Cardiac muscle cell (in vitro differentiated cells and primary cell): ENCODE data around the gene CILP. TPM values are rescaled to one million over a fixed set of nuclear protein-coding genes. Genes with fewer than 3 reads are reported as not detected.

ENCODE experiments used
- DNase-seq, 2 donors: peaks; one replicate each; pipeline versions ENCODE4 v3.0.0 to v3.0.0-alpha.2; 2010 to 2017; ENCODE audit warnings: low read depth in 1 of 2, low spot score in 1 of 2
- H3K27ac ChIP-seq: fragments of 200-600 bp; sonication (generic); 2 replicates; pipeline ENCODE4 v1.5.1; 2016
- H3K27me3 ChIP-seq: fragments of 200-600 bp; sonication (generic); 2 replicates; pipeline ENCODE4 v1.6.0; 2016; ENCODE audit warnings: control low read depth
- H3K36me3 ChIP-seq: fragments of 200-600 bp; sonication (generic); 2 replicates; pipeline ENCODE4 v1.5.1; 2016; ENCODE audit warnings: control low read depth
- H3K4me1 ChIP-seq: fragments of 200-600 bp; sonication (generic); 2 replicates; pipeline ENCODE4 v1.8.1; 2017; ENCODE audit warnings: low read depth, mild to moderate bottlenecking, mixed run types
- H3K4me3 ChIP-seq: fragments of 200-600 bp; sonication (generic); 2 replicates; pipeline ENCODE4 v1.5.1; 2016; ENCODE audit warnings: mild to moderate bottlenecking
- H3K9me3 ChIP-seq: fragments of 200-600 bp; sonication (generic); 2 replicates; pipeline ENCODE4 v1.5.1; 2017; ENCODE audit warnings: low read depth, mild to moderate bottlenecking, control low read depth
- polyA plus RNA-seq: library from polyadenylated mRNA; unstranded; fragments of >200 nt; fragmentation: Nextera tagmentation; extraction: Ambion mirVana; gene quantifications from 2 replicates; pipeline ENCODE4 v1.2.1, GENCODE V29; 2016
- total RNA-seq: library from RNA; depleted of rRNA; stranded (reverse); fragments of >200 nt; gene quantifications from 2 replicates; pipeline ENCODE4 v1.2.3, GENCODE V29; 2016
- TF ChIP-seq, protein P1 (sequence below): IDR thresholded peaks from 2 replicates; pipeline ENCODE4 v1.5.1; 2012; ENCODE audit warnings: low read depth, mild to moderate bottlenecking, low read length

CILP gene
- total and polyA plus RNA-seq, 2 experiments from 2014 or later = 0.50 to 1.0 TPM

DNA sequence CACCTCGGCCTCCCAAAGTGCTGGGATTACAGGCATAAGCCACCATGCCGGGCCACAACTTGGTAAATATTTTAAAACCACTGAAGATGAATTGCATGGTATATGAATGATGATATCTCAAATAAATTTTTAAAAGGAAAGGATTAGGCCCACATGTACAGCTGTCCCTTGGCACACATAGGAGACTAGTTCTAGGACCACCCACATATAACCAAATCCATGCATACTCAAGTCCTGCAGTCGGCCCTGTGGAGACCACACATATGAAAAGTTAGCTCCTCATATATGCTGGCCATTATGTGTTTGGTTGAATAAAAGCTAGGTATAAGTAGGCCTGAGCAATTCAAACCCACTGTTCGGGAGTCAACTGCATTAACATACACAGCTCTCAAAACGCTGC lies 36.8 kb downstream of the CILP start:
- H3K27me3 ChIP-seq = no peaks in the 10 kb centered on the region
- no peaks in the 10 kb centered on the region for H3K4me1 ChIP-seq
- H3K36me3 ChIP-seq = peaks cover 63% of the 10 kb centered on the region
- H3K4me3 ChIP-seq = no peak overlapping the region
- no peaks in the 10 kb centered on the region for H3K9me3 ChIP-seq
- no peak for DNase-seq
- no peak overlapping the region for H3K27ac ChIP-seq
- TF ChIP-seq, protein P1, sequence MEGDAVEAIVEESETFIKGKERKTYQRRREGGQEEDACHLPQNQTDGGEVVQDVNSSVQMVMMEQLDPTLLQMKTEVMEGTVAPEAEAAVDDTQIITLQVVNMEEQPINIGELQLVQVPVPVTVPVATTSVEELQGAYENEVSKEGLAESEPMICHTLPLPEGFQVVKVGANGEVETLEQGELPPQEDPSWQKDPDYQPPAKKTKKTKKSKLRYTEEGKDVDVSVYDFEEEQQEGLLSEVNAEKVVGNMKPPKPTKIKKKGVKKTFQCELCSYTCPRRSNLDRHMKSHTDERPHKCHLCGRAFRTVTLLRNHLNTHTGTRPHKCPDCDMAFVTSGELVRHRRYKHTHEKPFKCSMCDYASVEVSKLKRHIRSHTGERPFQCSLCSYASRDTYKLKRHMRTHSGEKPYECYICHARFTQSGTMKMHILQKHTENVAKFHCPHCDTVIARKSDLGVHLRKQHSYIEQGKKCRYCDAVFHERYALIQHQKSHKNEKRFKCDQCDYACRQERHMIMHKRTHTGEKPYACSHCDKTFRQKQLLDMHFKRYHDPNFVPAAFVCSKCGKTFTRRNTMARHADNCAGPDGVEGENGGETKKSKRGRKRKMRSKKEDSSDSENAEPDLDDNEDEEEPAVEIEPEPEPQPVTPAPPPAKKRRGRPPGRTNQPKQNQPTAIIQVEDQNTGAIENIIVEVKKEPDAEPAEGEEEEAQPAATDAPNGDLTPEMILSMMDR = no peak

DNA sequence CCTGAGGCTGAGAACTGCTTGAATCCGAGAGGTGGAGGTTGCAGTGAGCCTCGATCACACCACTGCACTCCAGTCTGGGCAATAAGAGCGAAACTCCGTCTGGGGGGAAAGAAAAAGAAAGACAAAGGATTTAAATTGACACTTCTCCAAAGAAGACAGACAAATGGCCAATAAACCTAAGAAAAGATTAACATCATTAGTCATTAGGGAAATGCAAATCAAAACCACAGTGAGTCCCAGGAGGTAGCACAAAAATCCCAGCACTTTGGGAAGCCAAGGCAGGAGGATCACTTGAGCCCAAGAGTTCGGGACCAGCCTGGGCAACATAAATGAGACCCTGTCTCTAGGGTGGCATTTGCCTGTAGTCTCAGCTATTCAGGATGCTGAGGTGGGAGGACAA lies 38.7 kb downstream of the CILP start:
- H3K36me3 ChIP-seq = peaks cover 48% of the 10 kb centered on the region
- no peak overlapping the region for H3K4me3 ChIP-seq
- no peak for DNase-seq
- no peaks in the 10 kb centered on the region for H3K27me3 ChIP-seq
- TF ChIP-seq, protein P1 = no peak
- no peaks in the 10 kb centered on the region for H3K4me1 ChIP-seq
- no peak overlapping the region for H3K27ac ChIP-seq
- H3K9me3 ChIP-seq = no peaks in the 10 kb centered on the region

DNA sequence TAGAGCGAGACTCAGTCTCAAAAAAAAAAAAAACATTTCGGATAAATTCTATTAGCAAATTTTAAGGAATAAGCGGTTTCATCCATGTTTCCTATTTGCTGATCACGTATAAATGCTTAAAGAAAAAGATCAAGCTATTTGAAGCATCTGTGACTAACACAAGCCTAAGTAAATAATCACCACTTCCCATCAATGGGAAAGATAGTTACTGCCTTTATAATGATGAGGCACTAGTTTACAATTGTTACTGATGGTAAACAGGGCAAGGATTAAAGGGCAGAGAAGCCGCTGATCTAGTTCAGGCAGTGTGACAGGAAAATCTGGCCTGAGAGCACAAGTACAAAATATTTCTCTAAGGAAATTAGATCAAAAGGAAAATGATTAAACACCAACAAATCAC lies 39.8 kb downstream of the CILP start:
- Histone ChIP-seq H3K4me3 (no peak overlapping the region), H3K36me3 (peaks cover 44% of the 10 kb centered on the region), H3K27ac (no peak overlapping the region), H3K27me3 (no peaks in the 10 kb centered on the region), H3K9me3 (no peaks in the 10 kb centered on the region), H3K4me1 (no peaks in the 10 kb centered on the region)
- DNase-seq = no peak
- TF ChIP-seq, protein P1 = no peak

DNA sequence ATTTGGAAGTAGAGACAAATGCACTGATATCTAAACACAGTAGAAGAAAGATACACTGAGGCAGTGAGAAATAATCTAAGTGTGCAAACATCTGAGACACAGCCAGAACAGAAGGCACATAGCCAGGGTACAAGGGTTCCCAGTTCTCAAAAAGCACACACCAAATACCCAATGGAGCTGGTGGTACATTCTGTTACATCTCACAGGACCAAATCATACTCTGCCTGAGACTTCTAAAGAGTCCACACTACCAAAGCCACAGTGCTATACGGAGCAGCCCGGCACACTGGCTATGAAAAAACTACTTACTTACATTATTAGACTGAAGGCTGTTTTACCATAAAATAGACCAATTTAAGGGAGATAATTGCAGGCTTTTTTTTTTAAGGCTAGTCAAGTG lies 45.4 kb downstream of the CILP start:
- TF ChIP-seq, protein P1 = no peak
- Histone ChIP-seq H3K4me3 (no peak overlapping the region), H3K4me1 (no peaks in the 10 kb centered on the region), H3K9me3 (no peaks in the 10 kb centered on the region), H3K27me3 (no peaks in the 10 kb centered on the region), H3K27ac (no peak overlapping the region), H3K36me3 (peaks cover 48% of the 10 kb centered on the region)
- DNase-seq = no peak

DNA sequence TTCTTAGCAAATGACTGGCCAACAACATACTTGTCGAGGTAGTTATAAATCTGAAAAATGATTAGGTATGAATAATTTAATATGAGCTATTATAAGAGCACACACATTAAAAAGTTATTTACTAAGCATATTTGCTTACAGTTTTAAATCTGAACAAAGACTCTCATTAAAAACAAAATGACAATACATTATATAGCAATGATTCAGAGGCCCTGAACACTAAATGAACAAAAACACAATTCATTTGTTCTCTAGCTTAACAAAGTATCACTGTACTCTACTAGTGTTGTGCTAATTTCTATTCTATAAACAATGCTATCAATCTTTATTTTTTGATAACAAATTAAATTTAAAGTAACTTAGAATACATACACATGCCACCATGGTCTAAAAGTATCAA lies 47.1 kb downstream of the CILP start:
- Histone ChIP-seq H3K4me3 (no peak overlapping the region), H3K4me1 (no peaks in the 10 kb centered on the region), H3K36me3 (peaks cover 42% of the 10 kb centered on the region), H3K27me3 (no peaks in the 10 kb centered on the region), H3K9me3 (no peaks in the 10 kb centered on the region), H3K27ac (no peak overlapping the region)
- no peak for DNase-seq
- TF ChIP-seq, protein P1 = no peak

DNA sequence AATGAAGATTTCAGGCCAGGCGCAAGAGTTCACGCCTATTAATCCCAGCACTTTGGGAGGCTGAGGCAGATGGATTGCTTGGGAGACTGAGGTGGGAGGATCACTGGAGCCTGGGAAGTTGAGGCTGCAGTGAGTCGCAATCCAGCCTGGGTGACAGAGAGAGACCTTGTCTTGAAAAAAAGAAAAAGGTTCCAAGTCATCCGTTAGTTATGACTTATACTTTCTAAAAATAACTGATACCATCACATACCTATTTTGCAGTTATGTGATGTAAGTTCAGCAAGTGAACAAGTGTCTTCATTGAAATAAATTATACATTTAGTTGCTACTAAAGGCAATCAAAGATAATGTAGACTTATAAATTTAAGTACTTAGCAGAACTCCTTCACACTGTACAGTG lies 48.2 kb downstream of the CILP start:
- no peaks in the 10 kb centered on the region for H3K27me3 ChIP-seq
- H3K4me3 ChIP-seq = no peak overlapping the region
- H3K4me1 ChIP-seq = no peaks in the 10 kb centered on the region
- DNase-seq = no peak
- no peaks in the 10 kb centered on the region for H3K9me3 ChIP-seq
- H3K27ac ChIP-seq = no peak overlapping the region
- H3K36me3 ChIP-seq = peaks cover 49% of the 10 kb centered on the region
- TF ChIP-seq, protein P1 = no peak
